Measurements from ENCODE around the gene ATG2A.

Gene ATG2A

DNA sequence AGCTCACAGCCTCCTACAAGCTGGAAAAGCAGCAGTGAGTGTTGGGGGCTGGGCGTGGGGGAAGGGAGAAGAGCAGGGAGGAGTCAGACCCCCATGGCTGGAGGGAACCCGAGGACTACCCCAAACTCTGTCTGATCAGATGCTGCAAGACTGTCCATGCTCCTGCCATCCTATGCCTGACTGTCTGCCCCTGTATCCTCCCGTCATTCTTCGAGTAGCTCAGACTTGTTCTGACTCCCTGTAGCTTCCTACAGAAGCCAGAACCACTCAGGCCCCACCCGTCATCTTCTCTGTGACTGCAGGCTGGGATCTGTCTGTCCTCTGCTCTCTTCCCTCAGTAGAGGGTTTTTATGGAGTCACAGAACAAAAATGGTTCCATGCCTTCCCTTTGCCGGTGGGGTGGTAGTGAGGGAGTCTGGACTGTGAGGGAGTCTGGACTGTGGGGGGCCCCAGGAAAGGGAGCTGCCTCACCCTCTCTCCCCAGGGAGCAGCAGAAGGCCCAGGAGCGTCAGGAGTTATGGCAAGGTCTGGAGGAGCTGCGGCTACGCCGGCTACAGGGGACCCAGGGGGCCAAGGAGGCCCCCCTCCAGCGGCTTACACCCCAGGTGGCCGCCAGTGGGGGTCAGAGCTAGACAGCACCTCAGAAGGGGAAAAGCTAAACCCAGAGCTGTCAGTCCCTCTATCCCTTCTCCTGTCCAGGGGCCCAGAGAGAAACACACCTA lies 16.4 kb upstream of the ATG2A start:
- TF ChIP-seq, protein P1, sequence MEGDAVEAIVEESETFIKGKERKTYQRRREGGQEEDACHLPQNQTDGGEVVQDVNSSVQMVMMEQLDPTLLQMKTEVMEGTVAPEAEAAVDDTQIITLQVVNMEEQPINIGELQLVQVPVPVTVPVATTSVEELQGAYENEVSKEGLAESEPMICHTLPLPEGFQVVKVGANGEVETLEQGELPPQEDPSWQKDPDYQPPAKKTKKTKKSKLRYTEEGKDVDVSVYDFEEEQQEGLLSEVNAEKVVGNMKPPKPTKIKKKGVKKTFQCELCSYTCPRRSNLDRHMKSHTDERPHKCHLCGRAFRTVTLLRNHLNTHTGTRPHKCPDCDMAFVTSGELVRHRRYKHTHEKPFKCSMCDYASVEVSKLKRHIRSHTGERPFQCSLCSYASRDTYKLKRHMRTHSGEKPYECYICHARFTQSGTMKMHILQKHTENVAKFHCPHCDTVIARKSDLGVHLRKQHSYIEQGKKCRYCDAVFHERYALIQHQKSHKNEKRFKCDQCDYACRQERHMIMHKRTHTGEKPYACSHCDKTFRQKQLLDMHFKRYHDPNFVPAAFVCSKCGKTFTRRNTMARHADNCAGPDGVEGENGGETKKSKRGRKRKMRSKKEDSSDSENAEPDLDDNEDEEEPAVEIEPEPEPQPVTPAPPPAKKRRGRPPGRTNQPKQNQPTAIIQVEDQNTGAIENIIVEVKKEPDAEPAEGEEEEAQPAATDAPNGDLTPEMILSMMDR (IDR thresholded peaks at IDR 0.05; ENCODE audit: insufficient read depth, low read length), result no peak
- no peak for DNase-seq (ENCODE audit: low read depth in 1 of 2, low spot score in 1 of 2)
- H3K4me3 ChIP-seq (replicated peaks; ENCODE audit: insufficient read depth, low read length), result no peak overlapping the region
- H3K27me3 ChIP-seq (ENCODE audit: insufficient read depth, poor library complexity, severe bottlenecking), result no peaks in the 10 kb centered on the region
- no peak overlapping the region for H3K27ac ChIP-seq (replicated peaks)

DNA sequence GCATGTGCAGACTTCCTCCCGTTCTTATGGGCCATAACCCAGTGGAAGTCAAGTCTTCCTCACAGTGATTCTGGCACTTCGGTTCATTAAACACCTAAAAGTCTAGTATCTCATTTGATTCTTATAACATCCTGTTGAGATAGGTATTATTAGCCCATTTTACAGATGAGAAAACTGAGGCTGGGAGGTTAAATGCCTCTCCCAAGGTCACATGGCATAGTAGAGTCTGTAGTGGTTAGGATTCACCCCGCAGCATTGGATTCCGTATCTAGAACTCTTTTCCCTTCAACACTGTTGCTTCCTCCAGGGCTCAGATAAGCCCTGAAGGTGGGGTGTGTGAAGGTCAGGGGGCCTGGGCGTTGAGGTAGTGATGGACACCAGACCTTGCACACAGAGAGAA lies 15.3 kb upstream of the ATG2A start:
- no peak for DNase-seq (ENCODE audit: low read depth in 1 of 2, low spot score in 1 of 2)
- TF ChIP-seq SPI1 (IDR thresholded peaks at IDR 0.05; ENCODE audit: borderline replicate concordance, low read depth), result no peak
- TF ChIP-seq POLR2AphosphoS5 (IDR thresholded peaks at IDR 0.05; ENCODE audit: low read depth), result no peak
- TF ChIP-seq, protein P1 (IDR thresholded peaks at IDR 0.05; ENCODE audit: insufficient read depth, low read length), result no peak
- TF ChIP-seq, protein P2, sequence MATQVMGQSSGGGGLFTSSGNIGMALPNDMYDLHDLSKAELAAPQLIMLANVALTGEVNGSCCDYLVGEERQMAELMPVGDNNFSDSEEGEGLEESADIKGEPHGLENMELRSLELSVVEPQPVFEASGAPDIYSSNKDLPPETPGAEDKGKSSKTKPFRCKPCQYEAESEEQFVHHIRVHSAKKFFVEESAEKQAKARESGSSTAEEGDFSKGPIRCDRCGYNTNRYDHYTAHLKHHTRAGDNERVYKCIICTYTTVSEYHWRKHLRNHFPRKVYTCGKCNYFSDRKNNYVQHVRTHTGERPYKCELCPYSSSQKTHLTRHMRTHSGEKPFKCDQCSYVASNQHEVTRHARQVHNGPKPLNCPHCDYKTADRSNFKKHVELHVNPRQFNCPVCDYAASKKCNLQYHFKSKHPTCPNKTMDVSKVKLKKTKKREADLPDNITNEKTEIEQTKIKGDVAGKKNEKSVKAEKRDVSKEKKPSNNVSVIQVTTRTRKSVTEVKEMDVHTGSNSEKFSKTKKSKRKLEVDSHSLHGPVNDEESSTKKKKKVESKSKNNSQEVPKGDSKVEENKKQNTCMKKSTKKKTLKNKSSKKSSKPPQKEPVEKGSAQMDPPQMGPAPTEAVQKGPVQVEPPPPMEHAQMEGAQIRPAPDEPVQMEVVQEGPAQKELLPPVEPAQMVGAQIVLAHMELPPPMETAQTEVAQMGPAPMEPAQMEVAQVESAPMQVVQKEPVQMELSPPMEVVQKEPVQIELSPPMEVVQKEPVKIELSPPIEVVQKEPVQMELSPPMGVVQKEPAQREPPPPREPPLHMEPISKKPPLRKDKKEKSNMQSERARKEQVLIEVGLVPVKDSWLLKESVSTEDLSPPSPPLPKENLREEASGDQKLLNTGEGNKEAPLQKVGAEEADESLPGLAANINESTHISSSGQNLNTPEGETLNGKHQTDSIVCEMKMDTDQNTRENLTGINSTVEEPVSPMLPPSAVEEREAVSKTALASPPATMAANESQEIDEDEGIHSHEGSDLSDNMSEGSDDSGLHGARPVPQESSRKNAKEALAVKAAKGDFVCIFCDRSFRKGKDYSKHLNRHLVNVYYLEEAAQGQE (IDR thresholded peaks at IDR 0.05; ENCODE audit: insufficient replicate concordance, low read depth), result no peak
- no peak for TF ChIP-seq GABPA (IDR thresholded peaks at IDR 0.05; ENCODE audit: low read depth)
- Histone ChIP-seq H3K27me3 (ENCODE audit: insufficient read depth, poor library complexity, severe bottlenecking) (no peaks in the 10 kb centered on the region), H3K27ac (replicated peaks) (no peak overlapping the region), H3K4me3 (replicated peaks; ENCODE audit: insufficient read depth, low read length) (no peak overlapping the region)

DNA sequence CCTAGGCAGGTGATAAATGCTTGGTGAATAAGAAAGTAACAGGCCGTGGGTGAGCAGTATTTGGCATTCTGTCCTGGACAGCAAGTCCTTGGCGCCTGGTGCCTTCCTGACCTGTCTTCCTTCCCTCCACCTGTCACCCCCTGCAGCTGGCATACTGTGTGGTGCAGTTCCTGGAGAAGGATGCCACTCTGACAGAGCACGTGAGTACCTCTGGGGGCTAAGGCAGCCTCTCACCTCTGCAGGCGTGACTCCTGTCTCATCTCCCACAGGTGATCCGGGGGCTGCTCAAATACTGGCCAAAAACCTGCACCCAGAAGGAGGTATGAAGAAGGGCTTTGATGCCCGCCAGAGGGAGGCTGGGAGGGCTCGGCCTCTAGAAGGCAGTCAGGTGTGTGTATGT lies 14.3 kb upstream of the ATG2A start:
- DNase-seq (ENCODE audit: low read depth in 1 of 2, low spot score in 1 of 2), result no peak

More for the DNA sequence above, 14.3 kb upstream of the ATG2A start:
- TF ChIP-seq, protein P1 (IDR thresholded peaks at IDR 0.05; ENCODE audit: insufficient read depth, low read length), result no peak
- no peak for TF ChIP-seq SPI1 (IDR thresholded peaks at IDR 0.05; ENCODE audit: borderline replicate concordance, low read depth)
- TF ChIP-seq, protein P2 (IDR thresholded peaks at IDR 0.05; ENCODE audit: insufficient replicate concordance, low read depth), result no peak
- H3K27me3 ChIP-seq (ENCODE audit: insufficient read depth, poor library complexity, severe bottlenecking), result no peaks in the 10 kb centered on the region
- H3K27ac ChIP-seq (replicated peaks), result no peak overlapping the region
- no peak overlapping the region for H3K4me3 ChIP-seq (replicated peaks; ENCODE audit: insufficient read depth, low read length)

All from HL-60 (cell line).